ENCODE results near the gene LIMA1. TPM values are rescaled to one million over a fixed set of nuclear protein-coding genes. Genes with fewer than 3 reads are reported as not detected.
"Not testable (repeated sequence)": the region's sequence is repeated elsewhere in the genome, so short reads cannot be mapped to it uniquely, and the experiment has no call there.

LIMA1 gene
- total RNA-seq, 1 donor from 2014 or later: 12.6 TPM

DNA sequence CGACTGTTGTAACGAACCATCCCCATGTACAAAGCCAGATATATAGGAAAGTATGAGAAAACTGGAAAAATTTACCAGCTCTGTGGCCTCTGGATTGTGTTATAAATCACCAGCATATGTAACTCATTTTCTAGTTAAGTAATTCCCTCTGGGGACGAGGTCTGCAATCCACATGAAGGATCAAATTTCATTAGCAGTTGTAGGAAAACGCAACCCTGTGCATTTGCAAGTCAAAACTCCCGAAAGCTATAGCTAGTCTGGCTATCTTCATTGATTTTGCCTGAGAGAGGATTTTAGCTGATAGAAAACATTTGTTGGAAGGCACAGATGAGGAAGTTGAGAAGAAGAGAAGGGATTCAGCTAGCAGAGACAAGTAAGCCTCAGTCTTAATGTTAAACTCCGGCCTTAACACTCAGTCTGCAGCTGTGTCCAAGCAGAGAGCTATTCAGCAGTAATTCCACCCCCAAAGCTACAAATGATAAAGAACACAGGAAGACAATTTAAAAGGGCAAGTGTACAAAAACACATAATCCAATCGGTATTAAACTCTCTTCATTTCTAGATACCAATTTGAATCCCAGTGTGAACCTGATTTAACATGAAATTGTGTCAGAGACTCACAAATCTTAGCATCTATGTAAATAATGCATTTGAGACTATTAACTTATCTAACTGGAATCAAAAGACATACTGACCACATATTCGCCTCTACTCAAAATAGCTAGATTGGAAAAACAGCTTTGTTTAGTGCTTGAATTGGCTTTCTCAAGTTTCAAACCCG lies 61.9 kb downstream of the LIMA1 start:
- FAIRE-seq (no peak), DNase-seq (ENCODE audit: low spot score in 2 of 2) (no peak)

DNA sequence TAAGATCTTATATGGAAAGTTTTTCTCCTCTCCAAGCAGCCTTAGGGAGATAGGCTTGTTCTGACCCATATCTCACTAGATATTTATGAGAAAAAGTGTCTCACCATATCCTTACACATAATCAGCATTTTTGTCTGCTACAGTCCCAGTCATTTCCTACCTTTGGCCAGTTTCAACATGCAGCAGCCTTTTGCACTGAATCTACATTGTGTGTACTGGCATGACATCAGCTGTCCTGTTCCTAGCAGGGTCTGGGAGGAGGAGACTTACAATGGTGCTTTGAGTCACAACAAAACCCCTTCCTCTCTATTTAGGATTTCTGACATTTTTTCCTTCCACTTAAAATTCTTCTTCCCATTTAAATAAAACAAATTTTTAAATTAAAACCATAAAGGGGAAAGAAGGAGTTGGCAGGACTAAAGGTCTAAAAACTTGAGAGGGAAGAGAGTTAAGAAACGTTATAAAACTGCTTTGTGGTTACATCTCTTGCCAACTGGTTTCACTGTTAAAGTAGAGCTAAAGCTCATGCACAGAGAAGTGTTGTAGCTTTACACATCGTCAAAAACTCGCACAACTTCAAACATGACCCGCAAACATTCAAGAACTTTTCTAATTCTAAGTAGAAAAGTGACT lies 62.8 kb downstream of the LIMA1 start:
- FAIRE-seq: no peak
- no peak for DNase-seq (ENCODE audit: low spot score in 2 of 2)

GRCh38 chr12:50219544-50219943 lies 63.8 kb downstream of the LIMA1 start:
- FAIRE-seq: no peak

GRCh38 chr12:50219001-50219400 lies 64.3 kb downstream of the LIMA1 start:
- FAIRE-seq: not testable (repeated sequence)

More at GRCh38 chr12:50219544-50219943, 63.8 kb downstream of the LIMA1 start:
- no peak for DNase-seq (ENCODE audit: low spot score in 2 of 2)

GRCh38 chr12:50218386-50218785 lies 64.9 kb downstream of the LIMA1 start:
- FAIRE-seq: no peak
- no peak for DNase-seq (ENCODE audit: low spot score in 2 of 2)

More at GRCh38 chr12:50219001-50219400, 64.3 kb downstream of the LIMA1 start:
- not testable (repeated sequence) for DNase-seq (ENCODE audit: low spot score in 2 of 2)

- DNase-seq (ENCODE audit: low spot score in 2 of 2): no peak
- FAIRE-seq: no peak
These were observed 66.1 kb downstream of the LIMA1 start for GRCh38 chr12:50217202-50217601.

DNA sequence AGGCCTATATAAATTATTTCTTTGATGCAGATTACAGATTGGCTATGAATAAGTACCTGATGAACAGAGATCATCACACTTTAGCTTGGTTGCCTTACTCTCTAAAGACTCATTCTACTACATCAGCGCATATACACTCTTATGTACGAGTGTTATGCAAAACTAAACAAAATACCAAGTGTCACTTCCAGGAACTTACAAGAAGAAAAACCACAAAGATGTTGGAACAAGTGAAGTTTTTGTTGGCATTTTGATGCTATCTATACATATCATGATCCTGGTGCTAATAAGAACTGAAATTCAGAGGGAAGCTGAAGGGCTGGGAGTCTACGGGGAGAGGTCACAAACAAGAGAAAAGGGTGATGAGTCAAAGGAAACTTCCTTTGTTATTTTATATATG lies 68.3 kb downstream of the LIMA1 start:
- FAIRE-seq: no peak
- DNase-seq (ENCODE audit: low spot score in 2 of 2): no peak

DNA sequence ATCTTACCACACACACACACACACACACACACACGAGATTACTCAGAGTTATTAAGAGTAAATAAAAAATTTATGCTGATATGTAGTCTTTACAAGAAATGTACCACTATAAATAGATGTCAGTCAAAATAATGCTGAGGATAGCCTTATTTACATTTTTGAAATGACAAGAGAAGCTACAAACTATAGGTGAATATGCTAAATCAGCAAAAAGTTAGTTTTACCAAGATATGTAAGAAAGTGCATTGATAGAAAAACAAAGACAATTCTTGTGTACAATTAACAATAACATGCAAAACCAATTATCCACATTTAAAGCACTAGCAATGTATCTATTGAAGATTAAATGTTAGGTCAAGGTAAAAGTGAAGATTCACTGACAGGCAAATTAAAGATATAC lies 69.3 kb downstream of the LIMA1 start:
- FAIRE-seq (no peak), DNase-seq (ENCODE audit: low spot score in 2 of 2) (no peak)

GRCh38 chr12:50213439-50213838 lies 69.9 kb downstream of the LIMA1 start:
- no peak for FAIRE-seq

GRCh38 chr12:50212071-50212467 lies 71.3 kb downstream of the LIMA1 start:
- DNase-seq (ENCODE audit: low spot score in 2 of 2) (no peak), FAIRE-seq (no peak)

More at GRCh38 chr12:50213439-50213838, 69.9 kb downstream of the LIMA1 start:
- DNase-seq (ENCODE audit: low spot score in 2 of 2): no peak

- no peak for FAIRE-seq
- DNase-seq (ENCODE audit: low spot score in 2 of 2): no peak
These were observed 71.8 kb downstream of the LIMA1 start for GRCh38 chr12:50211392-50212070.

DNA sequence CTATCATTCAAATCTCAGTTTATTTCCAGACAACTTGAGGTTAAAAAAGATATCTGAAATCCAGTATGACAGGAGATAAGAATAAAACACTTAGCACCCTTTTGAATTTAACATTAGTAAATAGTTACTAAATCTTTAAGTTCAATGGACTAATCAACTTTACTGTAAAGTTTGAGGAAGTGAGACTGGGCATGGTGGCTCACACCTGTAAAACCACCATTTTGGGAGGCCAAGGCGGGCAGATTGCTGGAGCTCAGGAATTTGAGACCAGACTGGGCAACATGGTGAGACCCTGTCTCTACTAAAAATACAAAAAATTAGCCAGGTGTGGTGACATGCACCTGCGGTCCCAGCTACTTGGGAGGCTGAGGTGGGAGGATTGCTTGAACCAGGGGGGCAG lies 75.9 kb downstream of the LIMA1 start:
- no peak for DNase-seq (ENCODE audit: low spot score in 2 of 2)
- no peak for FAIRE-seq

DNA sequence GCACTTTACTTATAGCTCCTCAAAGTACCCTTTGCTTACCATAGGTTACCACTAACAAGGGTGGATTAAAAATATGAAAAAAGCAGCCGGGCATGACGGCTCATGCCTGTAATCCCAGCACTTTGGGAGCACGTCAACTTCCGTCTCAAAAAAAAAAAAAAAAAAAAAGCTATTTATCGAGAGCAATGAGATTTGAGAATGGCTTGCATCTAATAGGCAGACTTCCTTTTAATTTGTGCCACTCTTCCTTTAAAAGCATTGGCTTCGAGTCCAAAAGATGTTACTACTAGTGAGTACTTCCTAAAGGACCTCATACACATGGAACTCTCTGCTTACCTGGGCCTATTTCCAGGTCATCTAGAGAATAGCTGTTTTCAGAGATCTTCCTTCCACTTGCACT lies 77.7 kb downstream of the LIMA1 start:
- no peak for FAIRE-seq
- DNase-seq (ENCODE audit: low spot score in 2 of 2): no peak

DNA sequence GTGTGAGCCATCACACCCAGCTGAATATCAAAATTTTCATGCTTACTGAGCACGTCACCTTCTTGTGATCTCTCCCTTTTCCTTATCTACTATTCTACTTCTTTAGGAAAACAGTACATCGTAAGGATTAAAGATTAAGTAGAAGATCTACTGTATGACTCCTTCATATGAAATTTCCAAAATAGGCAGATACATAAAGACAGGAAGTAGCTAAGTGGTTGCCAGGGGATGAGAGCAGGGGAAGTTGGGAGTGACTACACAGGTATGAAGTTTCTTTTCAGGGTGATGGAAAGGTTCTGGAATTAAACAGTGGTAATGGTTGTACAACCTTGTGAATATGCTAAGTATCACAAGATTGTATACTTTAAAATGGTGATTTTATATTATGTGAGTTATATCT lies 79.6 kb downstream of the LIMA1 start:
- DNase-seq (ENCODE audit: low spot score in 2 of 2) (no peak), FAIRE-seq (no peak)

DNA sequence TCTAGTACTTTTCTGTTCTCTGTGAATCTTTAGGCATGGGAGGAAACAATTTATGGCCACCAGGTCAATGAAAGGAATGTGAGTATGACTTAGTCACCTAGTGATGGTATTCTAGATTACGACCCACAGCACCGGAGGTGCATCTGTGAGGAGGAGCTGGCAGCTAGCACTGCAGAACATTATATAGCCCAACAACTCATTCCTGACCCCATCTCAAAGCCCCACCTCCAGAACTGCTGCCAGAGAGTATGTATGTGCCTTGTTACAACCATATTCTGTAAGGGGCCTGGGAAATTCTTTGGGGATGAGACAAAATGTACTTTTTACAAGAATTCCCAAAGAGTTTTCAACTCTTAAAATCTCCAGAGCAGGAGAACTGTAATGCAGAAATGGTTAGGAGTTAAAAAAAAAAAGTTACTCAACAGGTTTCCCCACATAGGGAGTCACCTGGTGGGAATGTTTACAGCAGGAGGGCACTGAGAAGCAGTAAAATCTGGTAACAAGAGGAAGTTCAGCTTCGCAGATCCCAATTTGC lies 81.3 kb downstream of the LIMA1 start:
- DNase-seq (ENCODE audit: low spot score in 2 of 2) (no peak), FAIRE-seq (no peak)

DNA sequence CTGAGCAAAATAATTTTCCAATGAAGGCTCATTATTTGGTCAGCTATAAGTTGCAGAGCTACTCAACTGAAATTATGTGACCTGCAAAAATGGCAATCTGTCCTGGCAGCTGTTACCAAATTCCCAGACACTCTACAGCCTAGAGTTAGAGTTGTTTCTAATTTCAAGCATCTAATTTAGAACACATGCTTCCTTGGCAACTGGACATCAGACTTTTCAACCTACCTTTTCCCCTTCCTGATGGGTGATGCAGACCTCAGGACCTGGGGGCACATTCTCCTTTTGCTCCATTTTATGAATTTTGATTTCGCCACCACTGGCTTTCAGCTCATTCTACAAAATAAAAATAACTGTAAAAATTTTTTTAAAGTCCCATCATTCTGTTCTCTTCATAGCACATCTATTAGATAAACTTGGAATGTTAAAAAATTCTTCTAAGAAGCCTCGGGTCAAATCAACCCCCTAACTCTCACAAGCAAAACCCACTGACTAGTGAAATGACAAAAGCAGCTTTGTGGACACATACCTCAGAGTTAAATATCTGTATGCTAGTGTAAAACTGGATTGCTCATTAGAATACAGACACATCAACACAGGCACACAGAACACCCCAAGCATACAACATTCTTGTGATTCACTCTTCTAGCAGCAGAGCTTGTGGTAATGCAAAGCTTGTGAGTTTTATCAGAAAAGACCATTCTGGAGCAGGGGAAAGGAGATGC lies 82.6 kb downstream of the LIMA1 start:
- DNase-seq (ENCODE audit: low spot score in 2 of 2) (no peak), FAIRE-seq (no peak)

GRCh38 chr12:50198829-50199228 lies 84.5 kb downstream of the LIMA1 start:
- DNase-seq (ENCODE audit: low spot score in 2 of 2) (no peak), FAIRE-seq (no peak)

DNA sequence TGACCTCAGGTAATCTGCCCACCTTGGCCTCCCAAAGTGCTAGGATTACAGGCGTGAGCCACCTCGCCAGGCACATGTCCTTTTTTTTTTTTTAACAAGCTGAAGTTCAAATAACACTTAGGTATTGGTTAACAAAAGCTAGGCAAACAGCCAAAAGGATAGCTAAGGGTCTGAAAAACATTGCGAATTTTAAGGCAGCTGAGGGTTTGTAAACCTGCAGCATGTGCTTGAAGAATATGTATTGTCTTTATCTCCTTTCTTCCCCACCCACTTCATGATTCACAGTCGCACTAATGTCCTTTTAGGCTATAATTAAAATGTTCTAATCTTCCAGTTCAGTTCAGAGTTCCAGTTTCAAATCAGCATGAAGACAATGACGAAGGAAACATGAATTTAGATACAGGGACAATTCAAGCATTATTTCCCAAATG lies 86.0 kb downstream of the LIMA1 start:
- FAIRE-seq (no peak), DNase-seq (ENCODE audit: low spot score in 2 of 2) (no peak)

- FAIRE-seq (no peak), DNase-seq (ENCODE audit: low spot score in 2 of 2) (no peak)
These were observed 86.8 kb downstream of the LIMA1 start for GRCh38 chr12:50196537-50196936.

GRCh38 chr12:50195832-50196231 lies 87.5 kb downstream of the LIMA1 start:
- FAIRE-seq (no peak), DNase-seq (ENCODE audit: low spot score in 2 of 2) (no peak)
